Subcutaneous abdominal adipose tissue (tissue), 5 donors: ENCODE results near the gene LILRB1.
"Not testable (repeated sequence)": the region's sequence is repeated elsewhere in the genome, so short reads cannot be mapped to it uniquely, and the experiment has no call there.

Experiments used
- H3K27ac ChIP-seq: one replicate; pipeline ENCODE4 v1.7.0; 2013; ENCODE audit warnings: low read depth, mild to moderate bottlenecking, inconsistent platforms, low read length, moderate library complexity
- H3K27me3 ChIP-seq, 5 donors: one replicate each; pipeline ENCODE4 v1.7.0; 2013; ENCODE audit warnings: low read length in 5 of 5, inconsistent platforms in 1 of 5; ENCODE audit not compliant: control insufficient read depth in 5 of 5, insufficient read depth in 4 of 5
- H3K36me3 ChIP-seq, 5 donors: one replicate each; pipeline ENCODE4 v1.7.0; 2013; ENCODE audit warnings: low read length in 5 of 5; ENCODE audit not compliant: control insufficient read depth in 5 of 5, insufficient read depth in 5 of 5
- H3K4me1 ChIP-seq, 5 donors: one replicate each; pipeline ENCODE4 v1.7.0; 2013; ENCODE audit warnings: low read length in 5 of 5, mild to moderate bottlenecking in 3 of 5, moderate library complexity in 1 of 5; ENCODE audit not compliant: control insufficient read depth in 5 of 5, insufficient read depth in 5 of 5
- H3K4me3 ChIP-seq, 5 donors: one replicate each; pipeline ENCODE4 v1.7.0; 2013; ENCODE audit warnings: low read length in 5 of 5, low read depth in 1 of 5
- H3K9ac ChIP-seq, 5 donors: one replicate each; pipeline ENCODE4 v1.7.0; 2013; ENCODE audit warnings: low read length in 5 of 5, mild to moderate bottlenecking in 4 of 5, moderate library complexity in 3 of 5
- H3K9me3 ChIP-seq, 5 donors: one replicate each; pipeline ENCODE4 v1.7.0; 2013; ENCODE audit warnings: low read length in 5 of 5; ENCODE audit not compliant: control insufficient read depth in 5 of 5
- donor health status: healthy.
- donor health status: healthy.
- donor health status: healthy.
- donor health status: healthy.
- donor health status: healthy.

The LILRB1 gene

GRCh38 chr19:54638683-54639082 lies 8.4 kb downstream of the LILRB1 start:
- Histone ChIP-seq H3K4me3 (no peak overlapping the region), H3K36me3 (no peaks in the 10 kb centered on the region), H3K9me3 (no peaks in the 10 kb centered on the region), H3K27me3 (no peaks in the 10 kb centered on the region), H3K4me1 (peaks cover 0 to 4% (median 0%) of the 10 kb centered on the region in 5 donors), H3K9ac (no peak overlapping the region), H3K27ac (no peak overlapping the region)

GRCh38 chr19:54642953-54643352 lies 12.7 kb downstream of the LILRB1 start:
- not testable (repeated sequence) for H3K27ac ChIP-seq, H3K9me3 ChIP-seq

GRCh38 chr19:54643583-54643982 lies 13.3 kb downstream of the LILRB1 start:
- not testable (repeated sequence) for H3K4me3 ChIP-seq, H3K36me3 ChIP-seq, H3K4me1 ChIP-seq, H3K9me3 ChIP-seq, H3K27ac ChIP-seq, H3K9ac ChIP-seq, H3K27me3 ChIP-seq

More at GRCh38 chr19:54642953-54643352, 12.7 kb downstream of the LILRB1 start:
- H3K4me1 ChIP-seq, H3K9ac ChIP-seq, H3K27me3 ChIP-seq, H3K36me3 ChIP-seq, H3K4me3 ChIP-seq: not testable (repeated sequence)

GRCh38 chr19:54644056-54644455 lies 13.8 kb downstream of the LILRB1 start:
- H3K4me3 ChIP-seq = no peak overlapping the region
- H3K36me3 ChIP-seq = no peaks in the 10 kb centered on the region

GRCh38 chr19:54646331-54646841 lies 16.1 kb downstream of the LILRB1 start:
- Histone ChIP-seq H3K36me3 (no peaks in the 10 kb centered on the region), H3K9me3 (no peaks in the 10 kb centered on the region), H3K9ac (no peak overlapping the region), H3K27ac (no peak overlapping the region), H3K4me1 (peaks cover 0 to 4% (median 0%) of the 10 kb centered on the region in 5 donors), H3K4me3 (no peak overlapping the region), H3K27me3 (peaks cover 0 to 5% (median 0%) of the 10 kb centered on the region in 5 donors)

More at GRCh38 chr19:54644056-54644455, 13.8 kb downstream of the LILRB1 start:
- peaks cover 0 to 4% (median 0%) of the 10 kb centered on the region in 5 donors for H3K4me1 ChIP-seq
- peaks cover 0 to 5% (median 0%) of the 10 kb centered on the region in 5 donors for H3K27me3 ChIP-seq
- no peak overlapping the region for H3K27ac ChIP-seq
- no peaks in the 10 kb centered on the region for H3K9me3 ChIP-seq
- H3K9ac ChIP-seq = no peak overlapping the region

- Histone ChIP-seq H3K9ac (no peak overlapping the region), H3K36me3 (no peaks in the 10 kb centered on the region), H3K9me3 (no peaks in the 10 kb centered on the region), H3K4me1 (no peaks in the 10 kb centered on the region), H3K27me3 (peaks cover 0 to 9% (median 0%) of the 10 kb centered on the region in 5 donors), H3K4me3 (no peak overlapping the region), H3K27ac (no peak overlapping the region)
Measured at GRCh38 chr19:54648129-54648528, 17.8 kb downstream of the LILRB1 start.

- peaks cover 0 to 14% (median 0%) of the 10 kb centered on the region in 5 donors for H3K27me3 ChIP-seq
- no peaks in the 10 kb centered on the region for H3K36me3 ChIP-seq
- no peaks in the 10 kb centered on the region for H3K9me3 ChIP-seq
- no peak overlapping the region for H3K4me3 ChIP-seq
- H3K9ac ChIP-seq = no peak overlapping the region
- H3K27ac ChIP-seq = no peak overlapping the region
- peaks cover 0 to 2% (median 0%) of the 10 kb centered on the region in 5 donors for H3K4me1 ChIP-seq
Measured at GRCh38 chr19:54650108-54650655, 19.9 kb downstream of the LILRB1 start.

GRCh38 chr19:54653181-54653809 lies 23.0 kb downstream of the LILRB1 start:
- Histone ChIP-seq H3K9me3 (no peaks in the 10 kb centered on the region), H3K27me3 (peaks cover 0 to 11% (median 0%) of the 10 kb centered on the region in 5 donors), H3K27ac (no peak overlapping the region), H3K4me3 (no peak overlapping the region), H3K9ac (no peak overlapping the region), H3K36me3 (no peaks in the 10 kb centered on the region), H3K4me1 (peaks cover 0 to 3% (median 0%) of the 10 kb centered on the region in 5 donors)

GRCh38 chr19:54654447-54655321 lies 24.4 kb downstream of the LILRB1 start:
- Histone ChIP-seq H3K27ac (no peak overlapping the region), H3K4me1 (peaks cover 0 to 3% (median 0%) of the 10 kb centered on the region in 5 donors), H3K9ac (no peak overlapping the region), H3K4me3 (no peak overlapping the region), H3K27me3 (peaks cover 0 to 9% (median 3%) of the 10 kb centered on the region in 5 donors), H3K36me3 (no peaks in the 10 kb centered on the region), H3K9me3 (no peaks in the 10 kb centered on the region)

- Histone ChIP-seq H3K27ac (no peak overlapping the region), H3K4me1 (peaks cover 0 to 19% (median 7%) of the 10 kb centered on the region in 5 donors), H3K9me3 (no peaks in the 10 kb centered on the region), H3K4me3 (no peak overlapping the region), H3K27me3 (peaks cover 0 to 10% (median 5%) of the 10 kb centered on the region in 5 donors), H3K36me3 (peaks cover 0 to 2% (median 0%) of the 10 kb centered on the region in 5 donors), H3K9ac (no peak overlapping the region)
Measured at GRCh38 chr19:54659300-54659699, 29.0 kb downstream of the LILRB1 start.
